Upper lobe of left lung (tissue), 4 donors: ENCODE measurements around the gene KIF26B.

Experiments used
- CTCF ChIP-seq, 6 experiments: fragments of 450-650 bp in 4 of 6; fragments of 200-600 bp in 2 of 6; sonication (generic) in 2 of 6; IDR thresholded peaks; one replicate each; pipeline ENCODE4 v1.5.1; 2016 to 2019; ENCODE audit warnings: antibody characterized with exemption in 6 of 6
- EP300 ChIP-seq, 4 donors: sonication (generic); formaldehyde crosslinking; IDR thresholded peaks; one replicate each; pipeline ENCODE4 v1.5.1; 2017; ENCODE audit warnings: antibody characterized with exemption in 4 of 4, control low read depth in 2 of 4
- POLR2A ChIP-seq, 4 donors: fragments of 450-650 bp; IDR thresholded peaks; one replicate each; pipeline ENCODE4 v1.5.1; 2016 to 2017; ENCODE audit warnings: antibody characterized with exemption in 4 of 4, mild to moderate bottlenecking in 2 of 4
- POLR2AphosphoS5 ChIP-seq, 2 donors: sonication (generic); formaldehyde crosslinking; IDR thresholded peaks; one replicate each; pipeline ENCODE4 v1.5.1; 2017; ENCODE audit warnings: antibody characterized with exemption in 2 of 2

- TF ChIP-seq CTCF (IDR thresholded peaks at IDR 0.05), result no peak
- no peak for TF ChIP-seq POLR2A (IDR thresholded peaks at IDR 0.05)
- TF ChIP-seq POLR2AphosphoS5 (IDR thresholded peaks at IDR 0.05), result no peak
- TF ChIP-seq EP300 (IDR thresholded peaks at IDR 0.05), result no peak
Measured at GRCh38 chr1:245278846-245279245, 124.1 kb downstream of the KIF26B start.
